Superior temporal gyrus (tissue), 1 donor: ENCODE measurements around the gene IFTAP.
"Not testable (repeated sequence)": the region's sequence is repeated elsewhere in the genome, so short reads cannot be mapped to it uniquely, and the experiment has no call there.

Source experiments
- DNase-seq: peaks from one replicate; pipeline ENCODE4 v3.0.0-alpha.2; 2016; ENCODE audit errors: extremely low spot score

IFTAP gene

GRCh38 chr11:36635066-36635862 is 41.0 kb downstream of the IFTAP start:
- DNase-seq, result no peak

GRCh38 chr11:36638556-36638955 is 44.3 kb downstream of the IFTAP start:
- DNase-seq, result no peak

GRCh38 chr11:36657610-36658267 is 63.4 kb downstream of the IFTAP start:
- peak; percentile 21 for DNase-seq

GRCh38 chr11:36661359-36661758 is 67.1 kb downstream of the IFTAP start:
- not testable (repeated sequence) for DNase-seq

GRCh38 chr11:36672815-36673450 is 78.6 kb downstream of the IFTAP start:
- peak; percentile 84 for DNase-seq

GRCh38 chr11:36679547-36679946 is 85.2 kb downstream of the IFTAP start:
- DNase-seq, result not testable (repeated sequence)

- no peak for DNase-seq
Measured at GRCh38 chr11:36683818-36684217, 89.5 kb downstream of the IFTAP start.

GRCh38 chr11:36684840-36685801 is 90.8 kb downstream of the IFTAP start:
- DNase-seq, result no peak

GRCh38 chr11:36688132-36688531 is 93.8 kb downstream of the IFTAP start:
- DNase-seq, result no peak

GRCh38 chr11:36688571-36689291 is 94.4 kb downstream of the IFTAP start:
- DNase-seq, result no peak

GRCh38 chr11:36689442-36689841 is 95.1 kb downstream of the IFTAP start:
- DNase-seq, result no peak

GRCh38 chr11:36692704-36693103 is 98.4 kb downstream of the IFTAP start:
- no peak for DNase-seq

GRCh38 chr11:36693139-36693843 is 99.0 kb downstream of the IFTAP start:
- no peak for DNase-seq

- no peak for DNase-seq
Measured at GRCh38 chr11:36695111-36695510, 100.8 kb downstream of the IFTAP start.

- DNase-seq, result no peak
Measured at GRCh38 chr11:36695571-36695970, 101.3 kb downstream of the IFTAP start.

- DNase-seq, result no peak
Measured at GRCh38 chr11:36696550-36696949, 102.2 kb downstream of the IFTAP start.

GRCh38 chr11:36699271-36699670 is 105.0 kb downstream of the IFTAP start:
- no peak for DNase-seq

GRCh38 chr11:36700246-36700645 is 105.9 kb downstream of the IFTAP start:
- DNase-seq, result no peak

GRCh38 chr11:36702330-36703054 is 108.2 kb downstream of the IFTAP start:
- DNase-seq, result peak; percentile 84

- DNase-seq, result no peak
Measured at GRCh38 chr11:36703055-36703404, 108.7 kb downstream of the IFTAP start.
